Lower leg skin (tissue), 4 donors: ENCODE measurements around the gene CFAP97D2. TPM values are rescaled to one million over a fixed set of nuclear protein-coding genes. Genes with fewer than 3 reads are reported as not detected.

Experiments used
- DNase-seq, 2 donors: peaks; one replicate each; pipeline ENCODE4 v3.0.0-alpha.2; 2019; ENCODE audit warnings: low spot score in 2 of 2
- H3K4me3 ChIP-seq: fragments of 200-600 bp; sonication (generic); 2 replicates; pipeline ENCODE4 v1.5.1; 2017; ENCODE audit warnings: mild to moderate bottlenecking, low read depth; ENCODE audit not compliant: poor library complexity, severe bottlenecking
- POLR2A ChIP-seq, 2 donors: fragments of 450-650 bp; IDR thresholded peaks; one replicate each; pipeline ENCODE4 v1.6.1; 2016 to 2017; ENCODE audit warnings: antibody characterized with exemption in 2 of 2, mild to moderate bottlenecking in 1 of 2, moderate library complexity in 1 of 2
- WGBS, 2 donors: methylation state at CpG; one replicate each; pipeline ENCODE4 v1.1.5; 2018; 5-methylcytosine and 5-hydroxymethylcytosine counted together
- intact Hi-C: fragments of 100-400 bp; cut with DNase I; formaldehyde crosslinking; loops from one replicate; pipeline ENCODE4 v1.15.0; 2023; ENCODE audit warnings: low total_unique reads
- total RNA-seq, 4 donors: library from RNA; depleted of rRNA; stranded (reverse); fragments of >200 nt; gene quantifications; one replicate each; pipeline ENCODE4 v1.1.0, GENCODE V29; 2016
- TF ChIP-seq, protein P1 (sequence below), 3 donors: fragments of 450-650 bp; IDR thresholded peaks; one replicate each; pipeline ENCODE4 v1.5.1; 2016; ENCODE audit warnings: antibody characterized with exemption in 3 of 3, mild to moderate bottlenecking in 3 of 3, moderate library complexity in 2 of 3

The CFAP97D2 gene
- total RNA-seq, 4 donors from 2014 or later: not detected

- TF ChIP-seq POLR2A (IDR thresholded peaks at IDR 0.05): no peak
- TF ChIP-seq, protein P1, sequence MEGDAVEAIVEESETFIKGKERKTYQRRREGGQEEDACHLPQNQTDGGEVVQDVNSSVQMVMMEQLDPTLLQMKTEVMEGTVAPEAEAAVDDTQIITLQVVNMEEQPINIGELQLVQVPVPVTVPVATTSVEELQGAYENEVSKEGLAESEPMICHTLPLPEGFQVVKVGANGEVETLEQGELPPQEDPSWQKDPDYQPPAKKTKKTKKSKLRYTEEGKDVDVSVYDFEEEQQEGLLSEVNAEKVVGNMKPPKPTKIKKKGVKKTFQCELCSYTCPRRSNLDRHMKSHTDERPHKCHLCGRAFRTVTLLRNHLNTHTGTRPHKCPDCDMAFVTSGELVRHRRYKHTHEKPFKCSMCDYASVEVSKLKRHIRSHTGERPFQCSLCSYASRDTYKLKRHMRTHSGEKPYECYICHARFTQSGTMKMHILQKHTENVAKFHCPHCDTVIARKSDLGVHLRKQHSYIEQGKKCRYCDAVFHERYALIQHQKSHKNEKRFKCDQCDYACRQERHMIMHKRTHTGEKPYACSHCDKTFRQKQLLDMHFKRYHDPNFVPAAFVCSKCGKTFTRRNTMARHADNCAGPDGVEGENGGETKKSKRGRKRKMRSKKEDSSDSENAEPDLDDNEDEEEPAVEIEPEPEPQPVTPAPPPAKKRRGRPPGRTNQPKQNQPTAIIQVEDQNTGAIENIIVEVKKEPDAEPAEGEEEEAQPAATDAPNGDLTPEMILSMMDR (IDR thresholded peaks at IDR 0.05): no peak
- no peak overlapping the region for H3K4me3 ChIP-seq
- intact Hi-C loops: no loop called here
- 56% methylated on average over 4 of the region's 4 CpGs for WGBS, 2 donors
- no peak for DNase-seq
These were observed 50.4 kb downstream of the CFAP97D2 start for GRCh38 chr13:114229506-114229905.

DNA sequence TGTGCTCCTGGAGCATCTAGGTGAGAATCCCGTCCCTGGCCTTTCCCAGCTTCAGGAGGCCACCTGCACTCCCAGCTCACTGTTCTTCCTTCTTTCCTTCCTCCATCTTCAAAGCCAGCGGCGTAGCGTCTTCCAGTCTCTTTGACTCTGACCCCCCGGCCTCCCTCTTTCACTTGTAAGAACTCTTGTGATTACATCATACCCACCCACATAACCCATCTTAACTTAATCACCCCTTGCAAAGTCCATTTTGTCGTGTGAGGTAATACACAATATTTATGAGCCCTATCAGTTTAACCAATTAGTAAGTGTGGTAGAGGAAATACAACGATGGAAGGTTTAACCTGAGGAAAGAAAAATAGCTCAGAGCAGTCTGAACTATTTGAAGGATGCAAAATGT lies 51.1 kb downstream of the CFAP97D2 start:
- H3K4me3 ChIP-seq: no peak overlapping the region
- 56% methylated on average over 7 of the region's 7 CpGs for WGBS, 2 donors
- TF ChIP-seq, protein P1 (IDR thresholded peaks at IDR 0.05): no peak
- TF ChIP-seq POLR2A (IDR thresholded peaks at IDR 0.05): no peak
- DNase-seq: no peak
- intact Hi-C loops: no loop called here

- 31 to 44% methylated on average over 3 of the region's 3 CpGs for WGBS, 2 donors
- H3K4me3 ChIP-seq: no peak overlapping the region
- no peak for TF ChIP-seq POLR2A (IDR thresholded peaks at IDR 0.05)
- TF ChIP-seq, protein P1 (IDR thresholded peaks at IDR 0.05): no peak
- intact Hi-C loops: no loop called here
- no peak for DNase-seq
These were observed 51.5 kb downstream of the CFAP97D2 start for GRCh38 chr13:114230575-114230974.

GRCh38 chr13:114231886-114232285 lies 52.8 kb downstream of the CFAP97D2 start:
- TF ChIP-seq, protein P1 (IDR thresholded peaks at IDR 0.05): no peak
- no peak for TF ChIP-seq POLR2A (IDR thresholded peaks at IDR 0.05)
- 80 to 89% methylated on average over 8 of the region's 8 CpGs for WGBS, 2 donors
- intact Hi-C loops: no loop called here
- no peak overlapping the region for H3K4me3 ChIP-seq
- no peak for DNase-seq

- intact Hi-C loops: no loop called here
- H3K4me3 ChIP-seq: no peak overlapping the region
- 58 to 65% methylated on average over 4 of the region's 4 CpGs for WGBS, 2 donors
- DNase-seq: no peak
- TF ChIP-seq, protein P1 (IDR thresholded peaks at IDR 0.05): no peak
- no peak for TF ChIP-seq POLR2A (IDR thresholded peaks at IDR 0.05)
These were observed 55.2 kb downstream of the CFAP97D2 start for GRCh38 chr13:114234266-114234644.

GRCh38 chr13:114234645-114235421 lies 55.8 kb downstream of the CFAP97D2 start, which contains the start of gene CDC16:
Gene CDC16, plus strand, starts transcription at chr13:114234897. Its CDS starts 188 bp downstream, at chr13:114235085.
- H3K4me3 ChIP-seq: peak within 1 kb of the TSS; percentile 77
- TF ChIP-seq, protein P1 (IDR thresholded peaks at IDR 0.05): no peak
- TF ChIP-seq POLR2A (IDR thresholded peaks at IDR 0.05): no peak
- DNase-seq: peak; percentile 89 to 98
- intact Hi-C loops: no loop called here
- 0 to 1% methylated on average over 38 to 66 of the region's 76 CpGs for whole genome bisulfite sequencing, 2 donors
